DOHH2 (cell line): ENCODE data around the gene KPNA1.

ENCODE experiments used
- CTCF ChIP-seq: fragments of 200-600 bp; sonication (generic); IDR thresholded peaks from one replicate; pipeline ENCODE4 v1.5.1; 2014; ENCODE audit warnings: antibody characterized with exemption, mild to moderate bottlenecking, low read depth, low read length; ENCODE audit not compliant: poor library complexity, severe bottlenecking
- EZH2phosphoT487 ChIP-seq: fragments of 200-600 bp; sonication (generic); IDR thresholded peaks from 2 replicates; pipeline ENCODE4 v1.6.1; 2017; ENCODE audit warnings: borderline replicate concordance, mild to moderate bottlenecking, antibody characterized with exemption, low read length, moderate library complexity, mixed read lengths

GRCh38 chr3:122564155-122564912, 49.6 kb upstream of the KPNA1 start, which contains the start of the genes DTX3L and PARP9:
- TF ChIP-seq CTCF (no peak), EZH2phosphoT487 (no peak)
